H1 (cell line): ENCODE results near the gene RRP1. TPM values are rescaled to one million over a fixed set of nuclear protein-coding genes. Genes with fewer than 3 reads are reported as not detected.

Experiments
- CTCF ChIA-PET: fragments of 300-600 bp; sonication (Branson Sonifier 250); formaldehyde crosslinking; loops from one replicate; lab custom pipeline; 2021; ENCODE audit not compliant: partially characterized antibody; lab: Charles Lee
- POLR2A ChIA-PET: fragments of 300-600 bp; sonication (Branson Sonifier 250); formaldehyde crosslinking; loops from one replicate; lab custom pipeline; 2021; ENCODE audit warnings: inconsistent platforms; ENCODE audit not compliant: partially characterized antibody; lab: Charles Lee
- DNase-seq, 2 experiments: peaks; one replicate each; pipeline versions ENCODE4 v3.0.0 to v3.0.0-alpha.2; 2010 to 2022; ENCODE audit warnings: low spot score in 2 of 2, low read depth in 1 of 2, mixed read lengths in 1 of 2
- FAIRE-seq: peaks from 2 replicates; lab custom pipeline; 2011; peaks lifted over from hg19 to GRCh38; lab: Jason Lieb, UNC
- H2AFZ ChIP-seq: 2 replicates; pipeline ENCODE4 v1.8.1; 2012; ENCODE audit warnings: low read length, inconsistent platforms
- H2AK5ac ChIP-seq: 2 replicates; pipeline ENCODE4 v1.6.1; 2013; ENCODE audit warnings: low read depth, low read length
- H2BK120ac ChIP-seq: replicated peaks from 2 replicates; pipeline ENCODE3; 2013; ENCODE audit warnings: low read depth, low read length, inconsistent platforms
- H2BK12ac ChIP-seq: 2 replicates; pipeline ENCODE4 v1.6.1; 2013; ENCODE audit warnings: low read depth, low read length
- H2BK15ac ChIP-seq: 2 replicates; pipeline ENCODE4 v1.6.1; 2013; ENCODE audit warnings: low read length
- H2BK20ac ChIP-seq: 2 replicates; pipeline ENCODE4 v1.6.1; 2013; ENCODE audit warnings: low read length
- H2BK5ac ChIP-seq: 2 replicates; pipeline ENCODE4 v1.6.1; 2013; ENCODE audit warnings: low read depth, low read length
- H3K14ac ChIP-seq: 2 replicates; pipeline ENCODE4 v1.6.1; 2013; ENCODE audit warnings: inconsistent platforms; ENCODE audit not compliant: insufficient read length
- H3K18ac ChIP-seq: 2 replicates; pipeline ENCODE4 v1.6.1; 2013; ENCODE audit warnings: low read length; ENCODE audit errors: extremely low read depth
- H3K23ac ChIP-seq: 2 replicates; pipeline ENCODE4 v1.6.1; 2013; ENCODE audit warnings: inconsistent platforms; ENCODE audit not compliant: insufficient read length
- H3K23me2 ChIP-seq: 2 replicates; pipeline ENCODE4 v1.6.1; 2013; ENCODE audit warnings: low read depth, low read length
- H3K27ac ChIP-seq: 2 replicates; pipeline ENCODE4 v1.6.1; 2011; ENCODE audit warnings: low read depth, low read length, inconsistent platforms
- H3K27me3 ChIP-seq, 4 experiments: replicated peaks in 1 of 4; 1 replicate in 1 of 4; 2 replicates in 3 of 4; pipeline versions ENCODE4 v1.6.1 to v1.8.1; 2011 to 2013; ENCODE audit warnings: low read length in 3 of 4, mild to moderate bottlenecking in 3 of 4, inconsistent platforms in 2 of 4, mixed read lengths in 2 of 4, moderate library complexity in 1 of 4; ENCODE audit not compliant: control insufficient read depth in 3 of 4, insufficient read depth in 3 of 4; ENCODE audit errors: extremely low read depth in 1 of 4
- H3K36me3 ChIP-seq, 4 experiments: 2 replicates each; pipeline versions ENCODE4 v1.6.1 to v1.8.1; 2011 to 2013; ENCODE audit warnings: mild to moderate bottlenecking in 4 of 4, low read length in 3 of 4, moderate library complexity in 2 of 4, control low read depth in 1 of 4, inconsistent platforms in 1 of 4; ENCODE audit not compliant: insufficient read depth in 4 of 4, control insufficient read depth in 2 of 4
- H3K4ac ChIP-seq: replicated peaks from 2 replicates; pipeline ENCODE3; 2013; ENCODE audit warnings: low read length, low read depth, mixed read lengths, inconsistent platforms; ENCODE audit not compliant: insufficient read length
- H3K4me1 ChIP-seq, 4 experiments: replicated peaks in 1 of 4; 1 replicate in 1 of 4; 2 replicates in 3 of 4; pipeline versions ENCODE4 v1.6.1 to v1.8.1; 2011 to 2013; ENCODE audit warnings: low read length in 3 of 4, inconsistent platforms in 2 of 4, mixed read lengths in 1 of 4; ENCODE audit not compliant: insufficient read depth in 4 of 4, control insufficient read depth in 3 of 4
- H3K4me2 ChIP-seq, 2 experiments: 2 replicates each; pipeline versions ENCODE4 v1.6.1 to v1.8.1; 2011 to 2013; ENCODE audit warnings: low read depth in 2 of 2, low read length in 2 of 2, control low read depth in 1 of 2, inconsistent platforms in 1 of 2, mild to moderate bottlenecking in 1 of 2; ENCODE audit not compliant: insufficient read depth in 1 of 2
- H3K4me3 ChIP-seq, 4 experiments: fragments of 200-600, 300-600 bp in 1 of 4; sonication (generic), shearing (Covaris generic), sonication (Bioruptor Twin) in 1 of 4; 2 replicates each; pipeline versions ENCODE4 v1.5.1 to v1.8.1; 2011 to 2016; ENCODE audit warnings: low read length in 4 of 4, low read depth in 3 of 4, control low read depth in 2 of 4, inconsistent platforms in 2 of 4, mild to moderate bottlenecking in 2 of 4, mixed read lengths in 1 of 4, moderate library complexity in 1 of 4; ENCODE audit not compliant: insufficient read depth in 2 of 4; ENCODE audit errors: extremely low read depth in 1 of 4
- H3K56ac ChIP-seq: replicated peaks from 2 replicates; pipeline ENCODE3; 2013; ENCODE audit warnings: low read depth, mild to moderate bottlenecking, mixed read lengths, low read length, inconsistent platforms; ENCODE audit not compliant: insufficient read length
- H3K79me1 ChIP-seq: 2 replicates; pipeline ENCODE4 v1.6.1; 2013; ENCODE audit warnings: low read depth, low read length, control low read depth
- H3K79me2 ChIP-seq, 2 experiments: 2 replicates each; pipeline versions ENCODE4 v1.6.1 to v1.8.1; 2012 to 2013; ENCODE audit warnings: low read length in 2 of 2, mild to moderate bottlenecking in 2 of 2, inconsistent platforms in 1 of 2; ENCODE audit not compliant: insufficient read depth in 2 of 2, control insufficient read depth in 1 of 2
- H3K9ac ChIP-seq, 4 experiments: replicated peaks in 1 of 4; 1 replicate in 1 of 4; 2 replicates in 3 of 4; pipeline versions ENCODE4 v1.6.1 to v1.8.1; 2011 to 2013; ENCODE audit warnings: low read depth in 3 of 4, low read length in 3 of 4, control low read depth in 2 of 4, mild to moderate bottlenecking in 2 of 4, moderate library complexity in 2 of 4, inconsistent platforms in 1 of 4; ENCODE audit errors: extremely low read depth in 1 of 4
- H3K9me3 ChIP-seq, 2 experiments: 2 replicates each; pipeline versions ENCODE4 v1.6.1 to v1.8.1; 2012 to 2013; ENCODE audit warnings: mild to moderate bottlenecking in 2 of 2, moderate library complexity in 2 of 2, control low read depth in 1 of 2, inconsistent platforms in 1 of 2, low read depth in 1 of 2, low read length in 1 of 2, mixed read lengths in 1 of 2; ENCODE audit not compliant: insufficient read depth in 2 of 2
- H4K20me1 ChIP-seq, 2 experiments: replicated peaks in 1 of 2; 2 replicates each; pipeline versions ENCODE3 to v1.8.1; 2011 to 2013; ENCODE audit warnings: inconsistent platforms in 2 of 2, low read length in 2 of 2, mild to moderate bottlenecking in 1 of 2; ENCODE audit not compliant: insufficient read depth in 2 of 2, control insufficient read depth in 1 of 2
- H4K5ac ChIP-seq: 2 replicates; pipeline ENCODE4 v1.6.1; 2013; ENCODE audit warnings: low read length, low read depth, mixed read lengths, inconsistent platforms; ENCODE audit not compliant: insufficient read length
- H4K8ac ChIP-seq: 2 replicates; pipeline ENCODE4 v1.8.0; 2013; ENCODE audit warnings: mild to moderate bottlenecking, moderate library complexity, low read length, inconsistent platforms; ENCODE audit not compliant: insufficient read depth; ENCODE audit errors: extremely low read depth
- H4K91ac ChIP-seq: replicated peaks from 2 replicates; pipeline ENCODE3; 2013; ENCODE audit warnings: low read length, mixed read lengths, inconsistent platforms; ENCODE audit not compliant: insufficient read length
- BRCA1 ChIP-seq: IDR thresholded peaks from 2 replicates; pipeline ENCODE4 v1.6.1; 2012; ENCODE audit warnings: low read depth, low read length, improper control_type of control experiment
- CBX5 ChIP-seq: fragments of 300-800, 300-1000 bp; sonication (generic); IDR thresholded peaks from 2 replicates; pipeline ENCODE4 v1.7.1; 2016; ENCODE audit warnings: antibody characterized with exemption, low read length, low read depth
- CHD2 ChIP-seq: IDR thresholded peaks from 2 replicates; pipeline ENCODE4 v1.6.1; 2012; ENCODE audit warnings: low read length, improper control_type of control experiment
- SP1 ChIP-seq: IDR thresholded peaks from 2 replicates; pipeline ENCODE4 v1.6.1; 2011; ENCODE audit warnings: low read depth, low read length
- SP2 ChIP-seq: IDR thresholded peaks from 2 replicates; pipeline ENCODE4 v1.6.1; 2012; ENCODE audit warnings: mild to moderate bottlenecking, low read length, inconsistent platforms
- WGBS, 2 experiments: shearing (Covaris generic) in 1 of 2; methylation state at CpG; one replicate each; pipeline versions ENCODE4 v1.1.6 to v1.1.7; 2013 to 2015; ENCODE audit warnings: low lambda C conversion rate in 2 of 2, mixed read lengths in 2 of 2, inconsistent platforms in 1 of 2, low coverage in 1 of 2, missing lambda C conversion rate in 1 of 2; ENCODE audit not compliant: insufficient replicate concordance in 2 of 2, insufficient coverage in 1 of 2, insufficient read length in 1 of 2; ENCODE audit errors: extremely low coverage in 1 of 2, missing lambda C conversion rate in 1 of 2; 5-methylcytosine and 5-hydroxymethylcytosine counted together
- polyA plus RNA-seq, 7 experiments: library from polyadenylated mRNA; depleted of rRNA in 3 of 7; stranded (reverse) in 5 of 7; unstranded in 2 of 7; fragments of >200 nt in 5 of 7; fragments of 200-250 nt in 2 of 7; gene quantifications; 1 replicate in 5 of 7; 2 replicates in 1 of 7; 4 replicates in 1 of 7; pipeline versions ENCODE4 v1.2.1 to v1.2.3, GENCODE V29; 2011 to 2013; ENCODE audit warnings: missing spikeins in 2 of 7, mixed read lengths in 2 of 7
- total RNA-seq: library from RNA; stranded (reverse); fragmentation: NEBNext Ultra II Directional; extraction: Animal tissue kit (Norgen Biotek cat#: 25700); gene quantifications from 2 replicates; pipeline ENCODE4 v1.2.1, GENCODE V29; 2021
- TF ChIP-seq, protein P1 (sequence below): IDR thresholded peaks from 2 replicates; pipeline ENCODE4 v1.6.1; 2012; ENCODE audit warnings: inconsistent platforms

Gene RRP1
- total and polyA plus RNA-seq, 2 of the 8 experiments (the other 6 are each of a cell fraction or from before 2014, with no cell fraction given): 11.6 to 55.2 TPM

DNA sequence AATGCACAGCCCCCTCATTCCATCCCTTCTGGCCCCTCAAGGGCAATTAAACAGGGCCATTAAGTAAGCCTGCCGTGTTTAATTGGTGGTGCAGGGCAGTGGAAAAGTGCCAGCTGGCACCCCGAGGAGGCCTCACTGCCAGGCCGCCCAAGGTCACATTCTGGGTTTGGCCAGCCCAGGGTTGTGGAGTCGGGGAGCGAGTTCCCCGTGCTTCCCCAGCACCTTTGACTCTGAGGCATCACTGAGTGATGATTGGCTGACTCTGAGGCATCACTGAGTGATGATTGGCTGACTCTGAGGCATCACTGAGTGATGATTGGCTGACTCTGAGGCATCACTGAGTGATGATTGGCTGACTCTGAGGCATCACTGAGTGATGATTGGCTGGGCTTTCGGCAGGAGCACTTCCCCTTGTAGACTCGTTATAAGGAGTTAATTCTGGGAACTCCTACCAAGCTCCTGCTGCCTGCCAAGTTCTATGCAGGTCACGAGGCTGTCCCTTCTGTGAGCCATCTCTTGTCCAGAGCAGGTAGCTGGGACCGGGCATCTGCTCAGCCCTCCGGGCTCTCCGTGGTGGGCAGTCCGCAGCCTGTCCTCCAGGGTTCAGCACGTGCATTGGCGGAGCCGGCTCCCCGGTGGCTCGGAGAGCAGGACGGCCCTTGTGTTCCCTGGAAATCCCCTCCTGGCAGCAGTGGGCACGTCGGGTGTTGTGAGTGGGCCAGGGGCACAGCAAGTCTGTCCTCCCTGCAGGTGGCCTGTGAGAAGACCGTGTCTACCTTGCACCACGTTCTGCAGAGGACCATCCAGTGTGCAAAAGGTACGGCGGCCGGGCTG lies 34.2 kb upstream of the RRP1 start:
- Histone ChIP-seq H3K4me3 (no peak overlapping the region), H2BK12ac (no peak overlapping the region), H3K36me3 (peaks cover 7 to 39% (median 22%) of the 10 kb centered on the region in 4 experiments; a peak in 7 of 8 replicates), H4K8ac (no peak overlapping the region), H2AK5ac (no peak overlapping the region), H3K56ac (no peak overlapping the region), H2BK20ac (no peak overlapping the region), H3K18ac (no peak overlapping the region), H3K4me1 (no peaks in the 10 kb centered on the region), H4K91ac (no peak overlapping the region), H2BK5ac (no peak overlapping the region), H3K27ac (no peak overlapping the region), H3K79me1 (peaks cover 2% of the 10 kb centered on the region; the same call in 1 of the 2 replicates), H2BK120ac (no peak overlapping the region), H3K23ac (no peak overlapping the region), H3K4ac (no peak overlapping the region), H3K27me3 (no peaks in the 10 kb centered on the region), H3K14ac (no peak overlapping the region), H4K5ac (no peak overlapping the region), H3K79me2 (no peaks in the 10 kb centered on the region), H3K9ac (no peak overlapping the region), H3K4me2 (no peak overlapping the region), H3K23me2 (no peaks in the 10 kb centered on the region), H2BK15ac (no peak overlapping the region), H3K9me3 (no peaks in the 10 kb centered on the region), H2AFZ (no peak overlapping the region), H4K20me1 (peaks cover 2 to 16% of the 10 kb centered on the region in 2 experiments)
- TF ChIP-seq BRCA1 (no peak), CBX5 (no peak), SP2 (no peak), SP1 (peak; percentile 84), CHD2 (peak; percentile 69)
- TF ChIP-seq, protein P1, sequence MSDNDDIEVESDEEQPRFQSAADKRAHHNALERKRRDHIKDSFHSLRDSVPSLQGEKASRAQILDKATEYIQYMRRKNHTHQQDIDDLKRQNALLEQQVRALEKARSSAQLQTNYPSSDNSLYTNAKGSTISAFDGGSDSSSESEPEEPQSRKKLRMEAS: no peak
- 93% methylated on average over 26 of the region's 26 CpGs; no CpG with 5 or more reads in 1 of the 2 experiments for WGBS, 2 experiments
- FAIRE-seq: no peak
- CTCF ChIA-PET: interaction anchor here (1.4 kb wide), 1 partner anchor 14 kb away, joined by 3 read pairs; no protein-coding TSS in a partner anchor
- no peak for DNase-seq
- POLR2A ChIA-PET: interaction anchor here (1.4 kb wide), 1 partner anchor 32 kb away, joined by 3 read pairs; no protein-coding TSS in a partner anchor
